Measurements from ENCODE around the gene AKR1D1. TPM values are rescaled to one million over a fixed set of nuclear protein-coding genes. Genes with fewer than 3 reads are reported as not detected.

The AKR1D1 gene
- total RNA-seq, 1 donor: not detected

GRCh38 chr7:138063400-138063799 lies 12.9 kb upstream of the AKR1D1 start:
- TF ChIP-seq CTCF (IDR thresholded peaks at IDR 0.05; ENCODE audit: insufficient read depth, low read depth, low read length): no peak
- no peak for DNase-seq (ENCODE audit: low read depth)
- no peak overlapping the region for H3K4me3 ChIP-seq (ENCODE audit: low read depth, low read length)

- no peak for TF ChIP-seq CTCF (IDR thresholded peaks at IDR 0.05; ENCODE audit: insufficient read depth, low read depth, low read length)
- no peak overlapping the region for H3K4me3 ChIP-seq (ENCODE audit: low read depth, low read length)
- peak; percentile 87 for DNase-seq (ENCODE audit: low read depth)
Measured at GRCh38 chr7:138064856-138065357, 11.4 kb upstream of the AKR1D1 start.

- no peak for TF ChIP-seq CTCF (IDR thresholded peaks at IDR 0.05; ENCODE audit: insufficient read depth, low read depth, low read length)
- H3K4me3 ChIP-seq (ENCODE audit: low read depth, low read length): no peak overlapping the region
- no peak for DNase-seq (ENCODE audit: low read depth)
Measured at GRCh38 chr7:138065827-138066226, 10.4 kb upstream of the AKR1D1 start.

- no peak for TF ChIP-seq CTCF (IDR thresholded peaks at IDR 0.05; ENCODE audit: insufficient read depth, low read depth, low read length)
- no peak overlapping the region for H3K4me3 ChIP-seq (ENCODE audit: low read depth, low read length)
- DNase-seq (ENCODE audit: low read depth): no peak
Measured at GRCh38 chr7:138066954-138067394, 9.3 kb upstream of the AKR1D1 start.

GRCh38 chr7:138067774-138068173 lies 8.5 kb upstream of the AKR1D1 start:
- H3K4me3 ChIP-seq (ENCODE audit: low read depth, low read length): no peak overlapping the region
- TF ChIP-seq CTCF (IDR thresholded peaks at IDR 0.05; ENCODE audit: insufficient read depth, low read depth, low read length): no peak
- DNase-seq (ENCODE audit: low read depth): no peak

GRCh38 chr7:138070908-138071307 lies 5.4 kb upstream of the AKR1D1 start:
- no peak for TF ChIP-seq CTCF (IDR thresholded peaks at IDR 0.05; ENCODE audit: insufficient read depth, low read depth, low read length)
- DNase-seq (ENCODE audit: low read depth): no peak
- no peak overlapping the region for H3K4me3 ChIP-seq (ENCODE audit: low read depth, low read length)

GRCh38 chr7:138072726-138073125 lies 3.5 kb upstream of the AKR1D1 start:
- DNase-seq (ENCODE audit: low read depth): no peak
- no peak for TF ChIP-seq CTCF (IDR thresholded peaks at IDR 0.05; ENCODE audit: insufficient read depth, low read depth, low read length)
- H3K4me3 ChIP-seq (ENCODE audit: low read depth, low read length): no peak overlapping the region

Data from fibroblast of villous mesenchyme (primary cell).